GM19438 (cell line): ENCODE measurements around the gene NDUFAF2.
"Not testable (repeated sequence)": the region's sequence is repeated elsewhere in the genome, so short reads cannot be mapped to it uniquely, and the experiment has no call there.

ENCODE experiments used
- ATAC-seq: cut with Tn5 transposase; IDR thresholded peaks from one replicate; pipeline ENCODE4 v1.9.1; 2021; ENCODE audit warnings: low read depth; ENCODE audit not compliant: unreplicated experiment

NDUFAF2 gene

DNA sequence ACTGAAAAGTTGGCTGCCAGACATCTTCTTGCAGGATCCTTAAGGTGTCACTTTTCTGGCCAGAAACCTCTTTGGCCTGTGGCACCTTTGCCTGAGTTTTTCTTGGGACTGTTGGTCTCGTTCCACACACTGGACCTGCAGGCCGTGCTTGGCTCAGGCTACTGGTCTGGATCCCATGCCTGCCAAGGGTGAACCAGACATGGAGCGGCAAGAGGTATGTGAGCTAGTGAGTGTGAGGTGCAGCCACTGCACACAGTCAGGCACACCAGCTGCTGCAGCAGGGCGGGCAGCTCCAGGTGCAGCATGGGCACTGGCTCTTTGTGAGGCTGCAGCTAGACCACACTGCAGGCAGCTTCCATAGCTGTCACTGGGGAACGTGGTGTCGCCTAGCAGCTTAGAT is 47.9 kb downstream of the NDUFAF2 start:
- no peak for ATAC-seq

GRCh38 chr5:60993425-60993824 is 48.4 kb downstream of the NDUFAF2 start:
- no peak for ATAC-seq

- no peak for ATAC-seq
Observed at GRCh38 chr5:60993875-60994571, 49.0 kb downstream of the NDUFAF2 start.

DNA sequence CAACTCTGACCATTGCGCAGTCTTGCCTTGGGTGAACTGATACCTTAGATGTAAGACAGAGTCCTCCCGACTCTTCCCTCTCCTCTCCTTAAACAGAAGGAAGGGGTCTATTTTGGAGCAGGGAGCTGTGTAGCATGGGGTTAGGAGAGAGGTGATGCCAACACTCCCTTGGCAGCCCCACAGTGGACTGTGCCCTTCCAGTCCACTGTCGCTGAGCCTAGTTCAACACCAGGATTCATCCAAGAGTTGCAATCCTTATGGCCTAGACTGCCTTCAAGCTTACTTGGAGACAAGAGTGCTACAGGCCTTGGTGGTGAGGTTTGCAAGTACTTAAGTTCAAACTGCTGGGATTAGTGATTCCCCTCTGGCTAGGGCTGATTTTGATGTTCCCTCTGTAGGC is 51.4 kb downstream of the NDUFAF2 start:
- ATAC-seq = no peak

DNA sequence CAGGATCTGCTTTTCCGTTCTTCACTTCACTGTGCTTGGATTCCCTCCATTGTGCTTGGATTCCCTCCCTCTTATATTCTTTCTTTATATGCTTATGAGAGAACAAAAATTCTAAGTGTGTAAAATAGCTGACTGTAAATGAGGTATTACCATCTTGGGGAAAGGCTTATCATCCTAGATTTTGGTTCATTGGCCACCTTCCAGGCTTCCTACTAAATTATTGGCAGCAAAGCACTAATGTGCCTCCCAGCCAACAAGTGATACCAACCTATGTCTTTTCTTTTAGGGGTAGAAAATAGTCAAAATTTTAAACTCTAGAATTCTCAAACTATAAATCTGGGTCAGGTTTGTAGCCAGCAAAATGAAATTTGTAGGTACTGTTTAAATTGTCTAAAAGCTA is 52.7 kb downstream of the NDUFAF2 start:
- ATAC-seq = no peak

GRCh38 chr5:61000887-61001286 is 55.9 kb downstream of the NDUFAF2 start:
- no peak for ATAC-seq

DNA sequence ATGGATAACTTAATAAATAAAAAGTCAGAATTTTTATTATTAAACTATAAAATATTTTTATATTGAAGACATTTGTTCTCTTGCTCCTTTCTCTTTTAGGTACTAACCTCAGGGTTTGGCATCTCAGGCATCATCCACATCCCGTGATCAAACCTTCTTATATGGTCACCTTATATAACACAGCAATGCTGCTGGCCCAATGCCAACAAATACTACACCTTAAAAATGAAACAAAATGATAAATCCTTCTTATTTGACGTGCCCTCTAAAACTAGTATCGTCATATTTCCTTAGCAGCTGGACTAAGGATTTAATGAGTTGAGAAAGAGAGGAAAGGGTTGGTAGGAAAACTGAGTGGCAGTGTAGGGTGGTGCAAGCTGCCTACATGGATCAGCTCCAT is 56.6 kb downstream of the NDUFAF2 start:
- ATAC-seq = no peak

DNA sequence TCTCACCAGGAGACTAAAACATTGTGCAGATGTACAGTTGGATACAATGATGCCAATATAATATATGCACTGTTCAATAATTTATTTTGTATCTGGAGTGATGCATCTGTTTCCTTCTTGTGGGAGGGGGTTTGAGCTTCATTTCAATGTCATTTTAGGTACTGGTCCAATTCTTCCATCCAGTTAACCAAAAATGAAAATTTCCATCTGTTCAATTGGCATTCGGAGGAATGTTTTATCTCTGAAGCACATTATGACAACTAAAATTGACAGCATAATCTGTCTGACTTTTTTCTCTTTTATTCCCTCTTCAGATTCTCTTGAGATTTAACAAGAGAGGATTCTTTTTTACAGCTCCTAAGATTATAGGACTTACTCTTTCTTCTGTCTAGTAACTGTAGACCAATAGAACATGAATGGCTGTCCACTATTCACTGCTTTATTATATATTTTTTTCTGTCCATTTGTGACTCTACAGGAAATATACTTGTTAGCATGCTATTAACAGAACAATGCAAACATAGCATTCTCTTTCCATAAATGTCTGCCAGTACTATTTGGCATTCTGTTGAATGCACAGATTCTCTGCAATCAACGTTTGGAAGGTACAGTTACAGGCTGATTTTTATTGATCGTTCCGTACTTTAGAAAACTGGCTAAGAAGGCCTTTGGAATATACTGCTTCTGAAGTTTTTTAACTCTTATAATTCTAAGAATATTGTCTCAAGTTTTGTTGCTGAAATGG is 57.8 kb downstream of the NDUFAF2 start:
- no peak for ATAC-seq

DNA sequence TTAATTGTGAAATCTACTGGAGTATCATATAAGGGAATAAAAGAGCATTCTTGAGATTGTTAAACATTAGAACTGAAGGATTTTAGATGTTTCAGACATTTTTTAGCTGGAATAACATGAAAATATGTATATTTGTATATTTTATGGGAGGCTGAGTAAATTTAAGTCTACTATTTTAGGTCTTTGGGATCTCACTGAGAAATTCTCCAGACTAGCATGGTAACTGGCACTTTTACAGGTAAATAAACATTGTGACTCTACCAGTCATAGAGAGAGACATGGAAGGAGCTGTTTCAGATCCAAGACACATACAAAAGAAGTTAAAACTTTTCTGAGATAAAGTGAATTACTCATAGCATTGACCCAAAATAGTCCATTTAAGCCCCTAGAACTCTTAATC is 59.4 kb downstream of the NDUFAF2 start:
- no peak for ATAC-seq

GRCh38 chr5:61009907-61010306 is 64.9 kb downstream of the NDUFAF2 start:
- ATAC-seq = no peak

- ATAC-seq = no peak
Observed at GRCh38 chr5:61010467-61011454, 65.8 kb downstream of the NDUFAF2 start.

DNA sequence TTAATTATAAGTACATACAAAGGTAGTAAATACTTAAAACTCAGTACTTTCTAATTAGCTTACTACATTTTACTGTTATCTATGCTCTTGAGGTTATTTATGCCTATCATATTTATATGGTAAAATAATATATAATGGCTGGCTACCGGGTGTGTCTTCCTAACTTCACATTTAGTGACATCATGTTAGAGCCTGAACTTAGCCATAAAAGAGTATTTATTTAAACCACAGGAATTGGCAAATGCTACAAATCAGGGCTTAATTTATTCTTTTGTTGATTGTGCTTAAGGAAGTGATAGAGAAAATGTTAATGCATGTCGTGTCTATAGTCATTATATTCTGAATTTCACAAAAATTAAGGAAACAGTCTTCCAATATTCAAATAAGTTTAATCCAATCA is 73.1 kb downstream of the NDUFAF2 start:
- no peak for ATAC-seq

DNA sequence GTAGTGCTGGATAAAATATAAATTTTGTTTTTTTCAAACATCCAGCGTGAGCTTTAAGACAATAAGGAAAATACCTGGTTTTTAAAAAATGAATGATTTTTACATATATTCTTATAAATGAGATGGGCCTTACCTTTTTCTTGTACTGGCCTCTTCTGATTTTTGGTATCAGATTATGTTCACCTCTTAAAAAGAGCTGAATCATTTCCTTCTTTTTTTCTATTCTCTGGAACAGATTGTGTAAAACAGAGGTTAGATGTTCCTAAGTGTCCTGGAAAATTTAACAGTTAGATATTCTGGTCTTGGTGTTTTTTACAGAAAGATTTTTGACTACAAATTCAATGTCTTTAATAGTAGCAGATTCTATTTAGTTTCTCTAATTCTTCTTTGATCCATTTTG is 74.6 kb downstream of the NDUFAF2 start:
- no peak for ATAC-seq

DNA sequence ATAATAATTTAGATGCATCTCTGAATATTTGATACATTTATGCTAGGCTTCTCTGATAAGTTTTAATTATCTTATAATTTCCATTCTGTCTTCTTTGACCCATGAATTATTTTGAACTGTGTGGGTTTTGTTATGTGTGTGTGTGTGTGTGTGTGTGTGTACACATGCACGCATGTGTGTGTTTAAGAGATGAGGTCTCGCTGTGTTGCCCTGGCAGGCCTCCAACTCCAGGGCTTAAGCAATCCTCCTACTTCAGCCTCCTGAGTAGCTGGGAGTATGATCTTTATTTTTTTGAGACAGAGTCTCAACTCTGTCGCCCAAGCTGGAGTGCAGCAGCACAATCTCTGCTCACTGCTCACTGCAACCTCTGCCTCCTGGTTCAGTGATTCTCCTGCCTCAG is 75.4 kb downstream of the NDUFAF2 start:
- no peak for ATAC-seq

DNA sequence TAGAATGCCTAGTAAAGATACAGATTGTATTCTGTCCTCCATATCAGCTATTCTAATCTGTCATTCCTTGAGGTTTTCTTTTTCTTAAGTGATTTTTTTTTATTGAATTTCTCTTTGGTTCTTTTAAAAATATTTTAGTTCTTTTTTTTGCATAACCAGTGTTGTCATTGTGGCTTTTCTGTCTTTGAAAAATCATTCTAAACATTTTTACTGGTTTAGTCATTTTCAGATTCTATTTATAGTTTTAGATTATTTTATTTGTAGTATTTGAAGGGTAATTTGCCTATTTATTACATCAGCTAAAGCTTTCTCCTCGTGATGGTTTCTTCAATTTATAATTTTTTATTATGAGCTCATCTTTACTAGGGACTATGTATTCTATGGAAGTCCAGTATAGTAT is 78.1 kb downstream of the NDUFAF2 start:
- no peak for ATAC-seq

- no peak for ATAC-seq
Observed at GRCh38 chr5:61026004-61026403, 81.0 kb downstream of the NDUFAF2 start.

- ATAC-seq = no peak
Observed at GRCh38 chr5:61028382-61028781, 83.4 kb downstream of the NDUFAF2 start.

- ATAC-seq = no peak
Observed at GRCh38 chr5:61029456-61030162, 84.6 kb downstream of the NDUFAF2 start.

DNA sequence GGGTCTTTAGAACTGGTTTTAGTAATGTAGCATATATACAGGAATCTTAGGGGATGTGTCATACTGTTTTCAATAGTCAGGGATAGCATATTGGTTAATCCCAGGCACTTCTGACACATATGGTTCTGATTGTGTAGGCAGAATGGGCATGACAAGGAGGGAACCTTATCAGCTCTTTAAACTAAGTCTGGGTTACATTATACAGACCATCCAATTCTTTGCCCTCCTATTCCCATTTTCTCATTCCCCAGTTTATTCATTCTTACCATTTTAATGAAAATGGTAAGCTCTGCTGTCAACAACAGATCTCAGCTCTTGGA is 85.1 kb downstream of the NDUFAF2 start:
- ATAC-seq = no peak

DNA sequence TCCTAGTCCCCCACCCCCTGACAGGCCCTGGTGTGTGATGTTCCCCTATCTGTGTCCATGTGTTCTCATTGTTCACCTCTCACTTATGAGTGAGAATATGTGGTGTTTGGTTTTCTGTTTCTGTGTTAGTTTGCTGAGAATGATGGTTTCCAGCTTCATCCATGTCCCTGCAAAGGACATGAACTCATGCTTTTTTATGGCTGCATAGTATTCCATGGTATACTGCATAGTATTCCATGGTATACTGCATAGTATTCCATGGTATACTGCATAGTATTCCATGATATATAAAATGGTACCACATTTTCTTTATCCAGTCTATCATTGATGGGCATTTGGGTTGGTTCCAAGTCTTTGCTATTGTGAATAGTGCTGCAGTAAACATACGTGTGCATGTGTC is 86.3 kb downstream of the NDUFAF2 start:
- not testable (repeated sequence) for ATAC-seq

DNA sequence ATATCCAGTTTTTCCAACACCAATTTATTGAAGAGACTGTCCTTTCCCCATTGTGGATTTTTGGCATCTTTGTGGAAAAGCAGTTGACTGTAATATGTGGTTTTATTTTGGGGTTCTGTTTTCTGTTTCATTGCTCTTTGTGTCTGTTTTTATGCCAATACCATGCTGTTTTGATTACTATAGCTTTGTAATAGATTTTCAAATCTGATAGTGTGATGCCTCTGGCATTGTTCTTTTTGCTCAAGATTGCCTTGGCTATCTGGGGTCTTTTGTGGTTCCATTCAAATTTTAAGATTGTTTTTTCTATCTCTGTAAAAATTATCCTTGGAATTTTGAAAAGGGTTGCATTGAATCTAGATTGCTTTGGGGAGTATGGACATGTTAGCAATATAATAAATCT is 99.5 kb downstream of the NDUFAF2 start:
- ATAC-seq = no peak
